DMS153 treated with DMSO at 0.1 percent for 48 hours (cell line): ENCODE results near the gene UNC5A.

Experiments
- DNase-seq: peaks from one replicate; lab custom pipeline; 2025; ENCODE audit not compliant: unreplicated experiment; lab: John Stamatoyannopoulos, UW

Gene UNC5A

GRCh38 chr5:176844706-176845391 is 34.5 kb downstream of the UNC5A start:
- peak; percentile 3 for DNase-seq

- DNase-seq = no peak
Measured at GRCh38 chr5:176845392-176845713, 35.0 kb downstream of the UNC5A start.

- DNase-seq = no peak
Measured at GRCh38 chr5:176846335-176847140, 36.2 kb downstream of the UNC5A start.

GRCh38 chr5:176847148-176847547 is 36.8 kb downstream of the UNC5A start:
- DNase-seq = no peak

- DNase-seq = no peak
Measured at GRCh38 chr5:176847726-176848290, 37.4 kb downstream of the UNC5A start.

- no peak for DNase-seq
Measured at GRCh38 chr5:176848651-176849050, 38.3 kb downstream of the UNC5A start.

GRCh38 chr5:176849611-176850227 is 39.4 kb downstream of the UNC5A start:
- no peak for DNase-seq

- no peak for DNase-seq
Measured at GRCh38 chr5:176850371-176851245, 40.2 kb downstream of the UNC5A start.

- DNase-seq = no peak
Measured at GRCh38 chr5:176851380-176851779, 41.0 kb downstream of the UNC5A start.

GRCh38 chr5:176851871-176852658 is 41.7 kb downstream of the UNC5A start:
- DNase-seq = no peak

- no peak for DNase-seq
Measured at GRCh38 chr5:176853151-176853778, 42.9 kb downstream of the UNC5A start.

GRCh38 chr5:176854164-176854563 is 43.8 kb downstream of the UNC5A start:
- DNase-seq = no peak

GRCh38 chr5:176855598-176855997 is 45.2 kb downstream of the UNC5A start:
- no peak for DNase-seq

GRCh38 chr5:176856746-176857145 is 46.4 kb downstream of the UNC5A start:
- no peak for DNase-seq

- no peak for DNase-seq
Measured at GRCh38 chr5:176857216-176857893, 47.0 kb downstream of the UNC5A start.

- no peak for DNase-seq
Measured at GRCh38 chr5:176857894-176858273, 47.5 kb downstream of the UNC5A start.

- no peak for DNase-seq
Measured at GRCh38 chr5:176859916-176860315, 49.6 kb downstream of the UNC5A start.

- DNase-seq = no peak
Measured at GRCh38 chr5:176860381-176860780, 50.0 kb downstream of the UNC5A start.

GRCh38 chr5:176861276-176861675 is 50.9 kb downstream of the UNC5A start:
- no peak for DNase-seq
